Endothelial cell of hepatic sinusoid (primary cell): Measurements from ENCODE around the gene CDC123.
"Not testable (repeated sequence)": the region's sequence is repeated elsewhere in the genome, so short reads cannot be mapped to it uniquely, and the experiment has no call there.

Experiments
- in situ Hi-C: cut with HindIII; loops from 2 replicates; pipeline ENCODE4 v1.10.0; 2017; ENCODE audit warnings: low sequenced_read_pairs

Gene CDC123

DNA sequence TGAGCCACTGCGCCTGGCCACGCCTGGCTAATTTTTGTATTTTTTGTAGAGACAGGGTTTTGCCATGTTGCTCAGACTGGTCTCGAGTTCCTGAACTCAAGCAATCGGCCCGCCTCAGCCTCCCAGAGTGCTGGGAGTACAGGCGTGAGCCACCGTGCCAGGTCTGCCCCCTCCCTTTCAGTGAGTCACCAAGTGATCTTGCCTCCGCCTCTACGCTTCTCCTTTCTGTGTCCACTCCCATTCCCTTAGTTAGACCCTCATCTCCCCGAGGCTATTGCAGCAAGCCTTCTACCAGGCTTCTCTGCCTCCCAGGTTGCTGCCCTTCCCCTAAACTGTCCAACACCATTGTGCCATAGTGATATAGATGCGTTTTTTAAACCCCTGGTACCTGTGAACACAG is 32.9 kb downstream of the CDC123 start:
- in situ Hi-C loops = no loop called here

- in situ Hi-C loops = not testable (repeated sequence)
These were observed 38.7 kb downstream of the CDC123 start for GRCh38 chr10:12234687-12235086.

DNA sequence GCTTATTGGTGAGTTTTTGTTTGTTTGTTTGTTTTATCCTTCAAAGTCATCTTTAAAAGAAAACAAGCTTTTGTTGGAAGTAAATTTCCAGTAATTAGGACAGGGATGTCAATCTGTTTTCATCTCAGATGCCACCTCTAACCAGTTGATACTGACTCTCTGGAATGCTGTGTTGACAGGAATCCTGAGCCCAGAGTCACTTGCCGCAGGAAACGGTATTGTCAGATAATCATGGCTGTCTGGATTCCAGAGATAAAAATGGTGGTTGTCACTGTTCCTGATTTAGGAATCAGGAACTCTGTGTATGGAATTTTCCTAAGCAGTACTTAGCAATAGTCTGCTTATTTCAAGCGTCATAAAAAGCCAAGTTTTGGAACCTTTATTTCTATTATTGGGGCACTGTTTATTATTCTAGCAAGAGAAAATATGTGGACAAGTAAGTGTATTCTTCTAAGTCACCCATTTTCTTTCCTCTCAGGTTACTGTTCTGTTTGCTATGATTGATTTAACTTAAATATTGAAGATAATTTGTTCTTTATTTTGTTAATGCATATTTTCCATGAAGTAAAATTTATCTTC is 39.2 kb downstream of the CDC123 start:
- in situ Hi-C loops = no loop called here

DNA sequence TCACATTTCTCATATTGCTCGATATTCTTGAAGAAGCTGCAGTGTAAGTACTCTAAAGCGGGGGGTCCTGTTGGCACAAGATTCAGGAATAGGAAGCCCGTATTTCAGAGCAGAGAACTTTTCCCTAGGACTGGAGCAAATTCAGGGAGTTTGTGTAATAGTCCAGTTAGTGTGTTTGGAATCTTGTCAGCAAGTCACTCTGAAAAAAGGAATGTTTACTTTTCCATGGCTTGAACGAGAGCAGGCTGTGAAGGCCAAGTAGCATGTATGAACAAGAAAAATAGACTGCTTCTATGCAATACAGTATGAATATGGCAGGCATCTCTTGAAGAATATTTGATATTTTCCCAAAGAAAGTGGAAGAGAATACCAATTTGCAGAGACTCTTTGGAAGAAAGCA is 39.8 kb downstream of the CDC123 start:
- in situ Hi-C loops = no loop called here

GRCh38 chr10:12237265-12238220 is 41.6 kb downstream of the CDC123 start:
- in situ Hi-C loops = no loop called here

DNA sequence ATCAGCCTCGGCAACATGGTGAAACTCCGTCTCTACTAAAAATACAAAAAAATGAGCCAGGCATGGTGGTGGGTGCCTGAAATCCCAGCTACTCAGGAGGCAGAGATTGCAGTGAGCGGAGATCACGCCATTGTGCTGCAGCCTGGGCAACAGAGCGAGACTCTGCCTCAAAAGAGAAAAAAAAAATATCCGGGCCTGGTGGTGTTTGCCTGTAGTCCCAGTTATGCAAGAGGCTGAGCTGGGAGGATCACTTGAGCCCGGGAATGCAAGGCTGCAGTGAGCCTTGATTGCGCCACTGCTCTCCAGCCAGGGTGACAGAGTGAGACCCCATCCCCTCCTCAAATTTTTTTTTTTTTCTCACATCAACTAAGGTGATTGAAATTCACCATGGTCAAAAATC is 42.8 kb downstream of the CDC123 start:
- in situ Hi-C loops = no loop called here

DNA sequence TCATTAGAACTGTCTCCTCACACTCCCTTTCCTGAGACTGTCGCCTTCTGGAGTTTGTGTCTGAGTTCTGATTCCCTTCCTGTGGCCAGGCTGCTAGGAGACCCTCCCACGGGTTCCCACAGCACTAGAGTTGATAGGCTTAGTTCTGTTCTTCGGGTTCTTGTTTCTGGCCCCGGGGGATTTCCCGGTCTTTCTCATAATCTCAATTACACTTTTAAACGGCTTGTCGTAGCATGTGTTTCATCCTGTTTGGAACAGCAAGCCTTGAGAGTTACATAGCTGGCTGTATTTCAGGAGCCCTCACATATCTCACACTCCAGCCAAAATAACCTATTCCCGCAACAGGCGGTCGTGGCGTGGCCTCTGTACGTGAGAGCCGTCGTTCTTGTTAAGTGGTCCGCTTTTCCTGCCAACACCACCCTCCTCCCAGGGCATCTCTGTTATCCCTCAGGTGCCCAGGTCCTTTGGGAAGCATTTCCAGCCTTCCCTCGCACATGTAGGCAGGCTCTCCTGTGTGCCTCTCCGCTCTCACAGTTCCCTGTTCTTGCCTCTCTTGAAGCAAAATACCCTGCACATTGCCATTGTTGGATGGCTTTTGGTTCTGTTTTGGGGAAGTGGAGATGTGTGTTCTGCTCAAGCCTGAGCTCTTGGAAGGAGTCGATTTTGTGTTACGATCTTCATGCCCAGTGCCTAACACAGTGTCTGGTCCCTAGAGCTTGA is 46.0 kb downstream of the CDC123 start:
- in situ Hi-C loops = no loop called here

DNA sequence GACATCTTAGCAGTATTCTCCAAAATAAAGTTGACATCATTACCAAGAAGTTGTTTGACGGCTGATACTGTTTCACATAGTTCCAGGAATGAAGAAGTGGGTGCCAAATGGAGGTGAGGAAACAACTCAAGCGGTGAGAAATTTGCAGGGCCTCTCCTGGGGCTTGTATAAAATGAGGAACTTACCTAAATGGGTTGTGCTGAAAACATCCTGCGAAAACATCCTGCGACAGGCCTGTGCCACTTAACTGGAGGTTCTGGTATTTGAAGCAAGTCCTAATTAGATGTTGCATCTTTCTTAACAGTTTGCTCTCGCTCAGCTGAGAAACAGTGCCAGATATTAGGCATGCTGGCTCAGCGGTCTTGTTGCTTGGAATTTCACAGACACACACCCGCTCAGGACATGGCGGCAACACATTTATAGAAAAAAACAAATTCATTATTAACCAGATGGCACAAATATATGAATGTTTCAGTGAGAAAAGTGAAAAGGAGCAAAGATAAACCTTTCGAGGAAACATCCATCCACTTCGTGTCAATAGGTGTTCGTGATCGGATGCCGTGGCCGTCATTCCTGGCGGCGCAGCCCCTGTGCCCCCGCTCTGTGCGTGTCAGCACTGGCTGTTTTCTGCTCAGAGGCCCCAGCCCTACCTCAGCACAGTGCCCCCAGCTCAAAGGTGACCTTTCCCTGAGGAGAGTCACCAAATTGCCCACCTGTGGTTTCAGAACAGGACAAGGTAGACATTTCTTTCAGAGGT is 48.1 kb downstream of the CDC123 start:
- in situ Hi-C loops = no loop called here

GRCh38 chr10:12250181-12250580 is 54.2 kb downstream of the CDC123 start:
- in situ Hi-C loops = loop anchor here (25.0 kb wide), 1 partner anchor 462 kb away; no protein-coding TSS in a partner anchor

DNA sequence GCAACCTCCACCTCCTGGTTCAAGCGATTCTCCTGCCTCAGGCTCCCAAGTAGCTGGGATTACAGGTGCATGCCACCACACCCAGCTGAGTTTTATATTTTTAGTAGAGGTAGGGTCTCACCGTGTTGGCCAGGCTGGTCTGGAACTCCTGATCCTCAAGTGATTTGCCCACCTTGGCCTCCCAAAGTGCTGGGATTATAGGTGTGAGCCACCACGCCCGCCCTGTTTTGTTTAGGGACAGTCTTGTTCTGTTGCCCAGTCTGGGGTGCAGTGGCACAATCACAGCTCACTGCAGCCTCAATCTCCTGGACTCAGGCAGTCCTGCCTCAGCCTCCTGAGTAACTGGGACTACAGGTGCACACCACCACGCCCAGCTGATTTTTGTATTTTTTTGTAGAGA is 54.7 kb downstream of the CDC123 start:
- in situ Hi-C loops = loop anchor here (25.0 kb wide), 1 partner anchor 462 kb away; no protein-coding TSS in a partner anchor

DNA sequence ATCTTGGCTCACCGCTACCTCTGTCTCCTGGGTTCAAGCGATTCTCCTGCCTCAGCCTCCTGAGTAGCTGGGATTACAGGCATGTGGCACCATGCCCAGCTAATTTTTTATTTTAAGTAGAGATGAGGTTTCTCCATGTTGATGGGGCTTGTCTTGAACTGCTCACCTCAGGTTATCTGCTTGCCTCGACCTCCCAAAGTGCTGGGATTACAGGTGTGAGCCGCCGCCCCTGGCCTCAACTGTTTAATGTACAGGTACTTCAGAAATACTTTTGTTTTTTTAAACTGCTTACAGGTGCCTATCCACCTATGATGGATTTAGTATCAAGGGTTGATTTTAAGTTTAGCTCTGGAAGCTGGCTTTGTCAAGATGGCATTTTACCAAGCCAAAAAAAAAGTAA is 55.6 kb downstream of the CDC123 start:
- in situ Hi-C loops = loop anchor here (25.0 kb wide), 1 partner anchor 461 kb away; no protein-coding TSS in a partner anchor

GRCh38 chr10:12252882-12253546 is 57.0 kb downstream of the CDC123 start:
- in situ Hi-C loops = loop anchor here (25.0 kb wide), 1 partner anchor 459 kb away; no protein-coding TSS in a partner anchor

- in situ Hi-C loops = loop anchor here (25.0 kb wide), 1 partner anchor 457 kb away; no protein-coding TSS in a partner anchor
These were observed 59.1 kb downstream of the CDC123 start for GRCh38 chr10:12255048-12255447.

DNA sequence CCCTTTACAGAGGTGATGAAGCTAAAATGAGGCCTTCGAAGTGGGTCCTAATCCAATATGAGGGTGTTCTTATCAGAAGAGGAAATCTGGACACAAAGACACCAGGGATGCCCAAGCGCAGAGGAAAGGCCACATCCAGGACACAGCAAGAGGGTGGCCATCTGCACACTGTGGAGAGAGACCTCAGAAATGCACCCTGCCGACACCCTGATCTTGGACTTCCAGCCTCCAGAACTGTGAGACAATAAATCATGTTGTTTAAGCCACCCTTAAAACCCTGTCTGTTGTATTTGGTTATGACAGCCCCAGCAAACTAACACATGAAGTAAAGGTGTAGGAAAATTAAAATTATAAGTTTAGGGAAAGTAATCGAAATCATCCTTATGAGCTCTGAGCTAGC is 64.0 kb downstream of the CDC123 start:
- in situ Hi-C loops = loop anchor here (25.0 kb wide), 1 partner anchor 452 kb away; no protein-coding TSS in a partner anchor

- in situ Hi-C loops = loop anchor here (25.0 kb wide), 1 partner anchor 450 kb away; no protein-coding TSS in a partner anchor
These were observed 66.4 kb downstream of the CDC123 start for GRCh38 chr10:12262278-12262981.

GRCh38 chr10:12264204-12264940 is 68.4 kb downstream of the CDC123 start:
- in situ Hi-C loops = loop anchor here (25.0 kb wide), 1 partner anchor 448 kb away; no protein-coding TSS in a partner anchor

DNA sequence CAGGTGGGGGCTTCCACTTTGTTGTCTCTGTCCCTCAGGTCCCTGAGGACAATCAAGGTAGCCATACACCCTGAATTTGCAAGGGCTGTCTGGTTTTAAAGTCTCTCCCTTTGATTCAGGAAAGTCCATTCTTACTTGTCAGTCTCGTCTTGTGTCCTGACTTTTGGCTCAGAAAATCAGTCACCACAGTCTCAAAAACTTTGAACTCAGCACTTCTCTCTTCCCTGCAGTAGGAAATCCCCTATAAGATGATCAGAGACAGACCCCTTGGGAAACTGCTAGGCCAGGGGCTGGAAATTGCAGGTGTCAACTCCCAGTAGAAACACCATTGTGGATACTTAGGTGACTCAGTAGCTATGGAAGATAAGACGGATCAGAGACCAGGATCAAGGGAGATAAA is 73.1 kb downstream of the CDC123 start:
- in situ Hi-C loops = loop anchor here (25.0 kb wide), 1 partner anchor 443 kb away; no protein-coding TSS in a partner anchor

DNA sequence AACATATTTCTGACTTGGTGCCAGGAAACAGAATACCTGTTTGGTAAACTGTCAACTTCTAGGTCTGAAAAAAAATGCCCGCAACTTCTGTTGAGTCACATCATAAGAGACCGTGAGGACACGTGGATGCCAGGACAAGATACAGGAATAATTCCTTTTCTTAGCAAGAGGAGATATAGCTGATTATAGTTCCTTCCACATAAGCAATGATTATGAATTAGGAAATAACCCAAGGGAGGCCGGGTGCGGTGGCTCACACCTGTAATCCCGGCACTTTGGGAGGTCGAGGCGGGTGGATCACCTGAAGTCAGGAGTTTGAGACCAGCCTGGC is 75.2 kb downstream of the CDC123 start:
- in situ Hi-C loops = loop anchor here (5.0 to 25.0 kb wide), 2 partner anchors 381 to 441 kb away; no protein-coding TSS in a partner anchor
